Fibroblast of lung (primary cell): ENCODE measurements around the gene DUSP14. TPM values are rescaled to one million over a fixed set of nuclear protein-coding genes. Genes with fewer than 3 reads are reported as not detected.

ENCODE experiments used
- DNase-seq, 2 donors: peaks; one replicate each; pipeline versions ENCODE4 v3.0.0 to v3.0.0-alpha.2; 2010; ENCODE audit warnings: low read depth in 2 of 2
- H2AFZ ChIP-seq: 2 replicates; pipeline ENCODE4 v1.5.1; 2012; ENCODE audit warnings: low read length, control low read depth, inconsistent platforms
- H3K27ac ChIP-seq: 2 replicates; pipeline ENCODE4 v1.5.1; 2011; ENCODE audit warnings: low read length, control low read depth; ENCODE audit not compliant: insufficient read depth
- H3K27me3 ChIP-seq: 2 replicates; pipeline ENCODE4 v1.5.1; 2011; ENCODE audit warnings: mild to moderate bottlenecking, low read length; ENCODE audit not compliant: control insufficient read depth, insufficient read depth
- H3K36me3 ChIP-seq: 2 replicates; pipeline ENCODE4 v1.5.1; 2011; ENCODE audit warnings: low read length; ENCODE audit not compliant: control insufficient read depth, insufficient read depth
- H3K4me1 ChIP-seq: 2 replicates; pipeline ENCODE4 v1.5.1; 2011; ENCODE audit warnings: low read length; ENCODE audit not compliant: control insufficient read depth, insufficient read depth; ENCODE audit errors: extremely low read depth
- H3K4me2 ChIP-seq: 2 replicates; pipeline ENCODE4 v1.5.1; 2011; ENCODE audit warnings: low read length, control low read depth; ENCODE audit not compliant: insufficient read depth; ENCODE audit errors: extremely low read depth
- H3K4me3 ChIP-seq, 4 experiments: fragments of 200-600 bp in 1 of 4; sonication (generic) in 1 of 4; replicated peaks in 1 of 4; 2 replicates each; pipeline ENCODE4 v1.5.1; 2011 to 2016; ENCODE audit warnings: low read length in 4 of 4, low read depth in 3 of 4, mild to moderate bottlenecking in 3 of 4, control low read depth in 2 of 4, inconsistent platforms in 1 of 4, mixed read lengths in 1 of 4; ENCODE audit not compliant: insufficient read depth in 1 of 4; ENCODE audit errors: control extremely low read depth in 1 of 4
- H3K79me2 ChIP-seq: 2 replicates; pipeline ENCODE4 v1.5.1; 2012; ENCODE audit warnings: mild to moderate bottlenecking, low read length, inconsistent platforms; ENCODE audit not compliant: control insufficient read depth, insufficient read depth
- H3K9ac ChIP-seq: 2 replicates; pipeline ENCODE4 v1.5.1; 2011; ENCODE audit warnings: mild to moderate bottlenecking, low read length, control low read depth; ENCODE audit not compliant: insufficient read depth
- H3K9me3 ChIP-seq: 2 replicates; pipeline ENCODE4 v1.5.1; 2012; ENCODE audit warnings: low read depth, low read length; ENCODE audit not compliant: control insufficient read depth, insufficient read depth
- H4K20me1 ChIP-seq: 2 replicates; pipeline ENCODE4 v1.5.1; 2011; ENCODE audit warnings: low read length; ENCODE audit not compliant: control insufficient read depth, insufficient read depth; ENCODE audit errors: extremely low read depth
- EZH2 ChIP-seq: IDR thresholded peaks from 2 replicates; pipeline ENCODE4 v1.5.1; 2012; ENCODE audit warnings: low read length, control low read depth, mild to moderate bottlenecking; ENCODE audit errors: missing control alignments
- polyA plus RNA-seq, 2 donors: library from polyadenylated mRNA; depleted of rRNA in 1 of 2; stranded (reverse) in 1 of 2; unstranded in 1 of 2; fragments of >200 nt; gene quantifications; 2 replicates each; pipeline ENCODE4 v1.2.1, GENCODE V29; 2011 to 2012; ENCODE audit warnings: missing spikeins in 1 of 2
- total RNA-seq: library from RNA; depleted of rRNA; stranded (reverse); fragments of >200 nt; gene quantifications from 2 replicates; pipeline ENCODE4 v1.2.1, GENCODE V29; 2014
- TF ChIP-seq, protein P1 (sequence below), 2 donors: IDR thresholded peaks in 1 of 2; conservative IDR thresholded peaks in 1 of 2; 1 replicate in 1 of 2; 2 replicates in 1 of 2; pipeline ENCODE4 v1.5.1; 2011 to 2012; ENCODE audit warnings: low read length in 2 of 2, control low read depth in 1 of 2, inconsistent platforms in 1 of 2, low read depth in 1 of 2, mild to moderate bottlenecking in 1 of 2

The DUSP14 gene
- total and polyA plus RNA-seq, 2 donors (not counting 1 experiment from before 2014, with no cell fraction given), result 121 to 161 TPM

DNA sequence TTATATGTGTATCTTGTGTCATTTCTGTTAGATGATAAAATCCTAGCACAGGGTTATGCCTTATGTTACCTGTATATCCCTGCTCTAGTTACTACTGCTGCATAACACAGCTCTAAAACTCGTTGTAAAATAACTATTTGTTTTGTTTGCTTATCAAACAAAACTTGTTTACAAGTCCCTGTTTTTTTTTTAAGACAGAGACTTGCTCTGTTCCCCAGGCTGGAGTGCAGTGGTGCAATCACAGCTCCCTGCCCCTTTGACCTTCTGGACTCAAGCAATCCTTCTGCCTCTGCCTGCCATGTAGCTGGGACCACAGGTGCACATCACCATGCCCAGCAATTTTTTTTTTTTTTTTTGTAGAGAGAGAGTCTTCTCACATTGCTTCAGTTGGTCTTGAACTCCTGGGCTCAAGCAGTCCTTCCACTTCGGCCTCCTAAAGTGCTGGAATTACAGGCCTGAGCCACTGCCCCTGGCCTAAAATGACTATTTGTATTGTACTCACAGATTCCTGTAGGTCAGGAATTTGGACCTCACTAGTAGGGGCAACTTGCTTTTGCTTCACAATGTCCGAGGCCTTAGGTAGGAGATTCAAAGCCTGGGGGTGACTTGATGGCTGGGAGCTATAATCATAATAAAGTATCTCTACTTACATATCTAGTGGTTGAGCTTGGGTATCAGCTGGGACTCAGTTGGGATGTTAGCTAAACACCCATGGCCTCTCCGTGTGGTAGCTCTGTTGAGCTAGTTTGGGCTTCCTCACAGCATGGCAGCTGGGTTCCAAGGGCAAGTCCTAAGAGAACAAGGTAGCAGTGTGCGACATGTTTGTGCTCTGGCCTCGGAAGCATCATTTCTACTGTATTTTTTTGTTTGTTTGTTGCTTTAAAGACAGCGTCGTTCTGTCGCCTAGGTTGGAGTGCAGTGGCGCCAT is 12.6 kb downstream of the DUSP14 start:
- no peaks in the 10 kb centered on the region for H3K4me1 ChIP-seq
- peaks cover 96% of the 10 kb centered on the region for H3K79me2 ChIP-seq
- no peak overlapping the region for H3K27ac ChIP-seq
- no peak overlapping the region for H3K4me2 ChIP-seq
- no peak for DNase-seq
- H2AFZ ChIP-seq, result no peak overlapping the region
- H3K36me3 ChIP-seq, result peaks cover 2% of the 10 kb centered on the region
- peaks cover 4% of the 10 kb centered on the region for H4K20me1 ChIP-seq
- no peaks in the 10 kb centered on the region for H3K27me3 ChIP-seq
- H3K9me3 ChIP-seq, result no peaks in the 10 kb centered on the region
- no peak overlapping the region for H3K9ac ChIP-seq
- H3K4me3 ChIP-seq, result no peak overlapping the region
- TF ChIP-seq, protein P1, sequence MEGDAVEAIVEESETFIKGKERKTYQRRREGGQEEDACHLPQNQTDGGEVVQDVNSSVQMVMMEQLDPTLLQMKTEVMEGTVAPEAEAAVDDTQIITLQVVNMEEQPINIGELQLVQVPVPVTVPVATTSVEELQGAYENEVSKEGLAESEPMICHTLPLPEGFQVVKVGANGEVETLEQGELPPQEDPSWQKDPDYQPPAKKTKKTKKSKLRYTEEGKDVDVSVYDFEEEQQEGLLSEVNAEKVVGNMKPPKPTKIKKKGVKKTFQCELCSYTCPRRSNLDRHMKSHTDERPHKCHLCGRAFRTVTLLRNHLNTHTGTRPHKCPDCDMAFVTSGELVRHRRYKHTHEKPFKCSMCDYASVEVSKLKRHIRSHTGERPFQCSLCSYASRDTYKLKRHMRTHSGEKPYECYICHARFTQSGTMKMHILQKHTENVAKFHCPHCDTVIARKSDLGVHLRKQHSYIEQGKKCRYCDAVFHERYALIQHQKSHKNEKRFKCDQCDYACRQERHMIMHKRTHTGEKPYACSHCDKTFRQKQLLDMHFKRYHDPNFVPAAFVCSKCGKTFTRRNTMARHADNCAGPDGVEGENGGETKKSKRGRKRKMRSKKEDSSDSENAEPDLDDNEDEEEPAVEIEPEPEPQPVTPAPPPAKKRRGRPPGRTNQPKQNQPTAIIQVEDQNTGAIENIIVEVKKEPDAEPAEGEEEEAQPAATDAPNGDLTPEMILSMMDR (conservative IDR thresholded peaks at IDR 0.05 in 1 of 2, IDR thresholded peaks at IDR 0.05 in 1 of 2; ENCODE audit: low read depth in 1 of 2, low read length in 2 of 2), result no peak
- no peak for TF ChIP-seq EZH2

DNA sequence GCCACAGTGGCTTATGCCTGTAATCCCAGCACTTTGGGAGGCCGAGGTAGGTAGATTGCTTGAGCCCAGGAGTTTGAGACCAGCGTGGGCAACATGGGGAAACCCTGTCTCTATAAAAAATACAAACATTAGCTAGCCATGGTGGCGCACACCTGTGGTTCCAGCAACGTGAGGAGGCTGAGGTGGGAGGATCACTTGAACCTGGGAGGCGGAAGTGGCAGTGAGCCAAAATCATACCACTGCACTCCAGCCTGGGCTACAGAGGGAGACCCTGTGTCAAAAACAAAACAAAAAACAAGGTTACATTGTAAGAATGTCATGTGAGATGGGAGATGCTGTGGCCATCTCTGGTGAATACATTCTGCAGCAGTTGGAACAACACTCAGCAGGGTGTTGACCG is 13.5 kb downstream of the DUSP14 start:
- Histone ChIP-seq H3K27ac (no peak overlapping the region), H3K4me1 (no peaks in the 10 kb centered on the region), H2AFZ (no peak overlapping the region), H3K79me2 (peaks cover 96% of the 10 kb centered on the region), H4K20me1 (peaks cover 4% of the 10 kb centered on the region), H3K9me3 (no peaks in the 10 kb centered on the region), H3K36me3 (peaks cover 3% of the 10 kb centered on the region), H3K27me3 (no peaks in the 10 kb centered on the region), H3K9ac (no peak overlapping the region), H3K4me3 (no peak overlapping the region), H3K4me2 (no peak overlapping the region)
- TF ChIP-seq, protein P1 (conservative IDR thresholded peaks at IDR 0.05 in 1 of 2, IDR thresholded peaks at IDR 0.05 in 1 of 2; ENCODE audit: low read depth in 1 of 2, low read length in 2 of 2), result no peak
- no peak for TF ChIP-seq EZH2
- no peak for DNase-seq

DNA sequence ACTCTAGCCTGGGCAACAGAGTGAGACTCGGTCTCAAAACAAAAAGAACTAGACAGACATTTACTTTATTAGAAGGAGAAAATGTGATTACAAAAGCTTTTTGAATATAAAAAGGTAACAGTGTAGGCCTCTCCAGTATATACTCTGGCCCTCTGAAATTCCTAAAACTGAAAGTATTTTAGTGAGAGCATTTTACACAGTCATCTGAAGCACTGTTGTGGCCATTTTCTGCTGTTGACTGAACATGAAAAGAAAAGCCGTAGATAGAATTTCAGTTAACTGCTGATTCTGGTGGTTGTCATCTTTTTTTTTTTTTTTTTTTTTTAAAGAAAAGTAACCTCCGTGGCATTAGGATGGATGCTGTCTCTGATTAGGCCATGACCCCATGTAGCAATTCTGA is 15.6 kb downstream of the DUSP14 start:
- TF ChIP-seq, protein P1 (conservative IDR thresholded peaks at IDR 0.05 in 1 of 2, IDR thresholded peaks at IDR 0.05 in 1 of 2; ENCODE audit: low read depth in 1 of 2, low read length in 2 of 2), result no peak
- TF ChIP-seq EZH2, result no peak
- peaks cover 4% of the 10 kb centered on the region for H4K20me1 ChIP-seq

More for the DNA sequence above, 15.6 kb downstream of the DUSP14 start:
- Histone ChIP-seq H3K9ac (no peak overlapping the region), H2AFZ (no peak overlapping the region), H3K27ac (no peak overlapping the region), H3K4me3 (no peak overlapping the region), H3K36me3 (peaks cover 9% of the 10 kb centered on the region), H3K4me1 (no peaks in the 10 kb centered on the region), H3K79me2 (peaks cover 96% of the 10 kb centered on the region), H3K27me3 (no peaks in the 10 kb centered on the region), H3K9me3 (no peaks in the 10 kb centered on the region), H3K4me2 (no peak overlapping the region)
- DNase-seq, result no peak
